Lung (tissue), 12 donors: ENCODE results near the gene MYO16. TPM values are rescaled to one million over a fixed set of nuclear protein-coding genes. Genes with fewer than 3 reads are reported as not detected.

ENCODE experiments used
- ATAC-seq: fragments of 200-7000 bp; cut with Tn5 transposase; one replicate; pipeline ENCODE4 v1.9.1; 2020; ENCODE audit warnings: moderate number of reproducible peaks; ENCODE audit not compliant: insufficient read depth, low FRiP score
- DNase-seq, 3 donors: peaks; one replicate each; pipeline ENCODE4 v3.0.0-alpha.2; 2013 to 2017
- H3K27ac ChIP-seq, 2 donors: one replicate each; pipeline ENCODE4 v1.5.1; 2013; ENCODE audit warnings: mild to moderate bottlenecking in 2 of 2, moderate library complexity in 2 of 2, control low read depth in 1 of 2, inconsistent platforms in 1 of 2, low read depth in 1 of 2, low read length in 1 of 2
- H3K27me3 ChIP-seq, 3 donors: one replicate each; pipeline ENCODE4 v1.5.1; 2013; ENCODE audit warnings: low read length in 2 of 3; ENCODE audit not compliant: control insufficient read depth in 3 of 3, insufficient read depth in 3 of 3
- H3K36me3 ChIP-seq, 4 donors: one replicate each; pipeline ENCODE4 v1.5.1; 2013; ENCODE audit warnings: low read length in 4 of 4, mild to moderate bottlenecking in 1 of 4, moderate library complexity in 1 of 4; ENCODE audit not compliant: control insufficient read depth in 4 of 4, insufficient read depth in 4 of 4
- H3K4me1 ChIP-seq, 5 donors: one replicate each; pipeline ENCODE4 v1.5.1; 2013; ENCODE audit warnings: low read length in 5 of 5, mild to moderate bottlenecking in 2 of 5, moderate library complexity in 1 of 5; ENCODE audit not compliant: control insufficient read depth in 5 of 5, insufficient read depth in 5 of 5
- H3K4me3 ChIP-seq: one replicate; pipeline ENCODE4 v1.5.1; 2013; ENCODE audit warnings: mild to moderate bottlenecking, control low read depth, moderate library complexity
- H3K9ac ChIP-seq, 2 donors: one replicate each; pipeline ENCODE4 v1.5.1; 2013; ENCODE audit warnings: low read length in 2 of 2, control low read depth in 1 of 2; ENCODE audit not compliant: insufficient read depth in 1 of 2
- H3K9me3 ChIP-seq, 4 donors: one replicate each; pipeline ENCODE4 v1.5.1; 2013; ENCODE audit warnings: low read length in 3 of 4, mild to moderate bottlenecking in 1 of 4, moderate library complexity in 1 of 4; ENCODE audit not compliant: control insufficient read depth in 4 of 4, insufficient read depth in 3 of 4
- CTCF ChIP-seq: IDR thresholded peaks from 2 replicates; pipeline ENCODE4 v1.5.1; 2012; ENCODE audit warnings: mild to moderate bottlenecking; ENCODE audit errors: control extremely low read depth, extremely low read depth
- WGBS, 2 donors: extraction: QIAGEN DNeasy Blood & Tissue Kit; methylation state at CpG; one replicate each; pipeline ENCODE4 v1.1.7; 2013; 5-methylcytosine and 5-hydroxymethylcytosine counted together
- polyA plus RNA-seq, 2 donors: library from polyadenylated mRNA; stranded (reverse); fragments of 200-250 nt; gene quantifications; one replicate each; pipeline ENCODE4 v1.2.1, GENCODE V29; 2013
- total RNA-seq, 2 donors: library from RNA; depleted of rRNA in 1 of 2; stranded (reverse); fragments of >200 nt in 1 of 2; gene quantifications; one replicate each; pipeline ENCODE4 v1.2.1, GENCODE V29; 2014 to 2021
- donor health status: control.
- donor health status: control.
- donor health status: Bipolar disorder and iron deficiency.
- donor health status: healthy.
- donor health status: DM: yes; HTN: yes; CAD: no.

MYO16 gene
- total and polyA plus RNA-seq, 4 donors, result 0.12 to 13.8 (median 0.88) TPM

- H3K4me3 ChIP-seq, result no peak overlapping the region
- ATAC-seq (no peak), DNase-seq (no peak)
- no peak overlapping the region for H3K27ac ChIP-seq
- no peaks in the 10 kb centered on the region for H3K4me1 ChIP-seq
- H3K27me3 ChIP-seq, result no peaks in the 10 kb centered on the region
- TF ChIP-seq CTCF, result no peak
- no peaks in the 10 kb centered on the region for H3K36me3 ChIP-seq
- H3K9me3 ChIP-seq, result no peaks in the 10 kb centered on the region
- no peak overlapping the region for H3K9ac ChIP-seq
- WGBS, 2 donors, result 92% methylated on average over 5 of the region's 5 CpGs
These were observed 182.8 kb downstream of the MYO16 start for GRCh38 chr13:108812165-108812564.

GRCh38 chr13:108812661-108813060 is 183.2 kb downstream of the MYO16 start:
- TF ChIP-seq CTCF, result no peak
- H3K4me3 ChIP-seq, result no peak overlapping the region
- ATAC-seq (no peak), DNase-seq (no peak)
- 83 to 87% methylated on average over 2 of the region's 2 CpGs for WGBS, 2 donors
- H3K36me3 ChIP-seq, result no peaks in the 10 kb centered on the region
- H3K9me3 ChIP-seq, result no peaks in the 10 kb centered on the region
- no peak overlapping the region for H3K27ac ChIP-seq
- no peak overlapping the region for H3K9ac ChIP-seq
- H3K4me1 ChIP-seq, result no peaks in the 10 kb centered on the region
- no peaks in the 10 kb centered on the region for H3K27me3 ChIP-seq

- 55 to 67% methylated on average over 2 of the region's 2 CpGs for WGBS, 2 donors
These were observed 184.3 kb downstream of the MYO16 start for GRCh38 chr13:108813587-108814170.

More at GRCh38 chr13:108813587-108814170, 184.3 kb downstream of the MYO16 start:
- Histone ChIP-seq H3K36me3 (no peaks in the 10 kb centered on the region), H3K4me1 (no peaks in the 10 kb centered on the region), H3K27me3 (no peaks in the 10 kb centered on the region), H3K27ac (no peak overlapping the region), H3K4me3 (no peak overlapping the region), H3K9me3 (no peaks in the 10 kb centered on the region), H3K9ac (no peak overlapping the region)
- DNase-seq (no peak), ATAC-seq (no peak)
- TF ChIP-seq CTCF, result no peak
